ENCODE data around the gene SULF2. TPM values are rescaled to one million over a fixed set of nuclear protein-coding genes. Genes with fewer than 3 reads are reported as not detected.

The SULF2 gene
- total and polyA plus RNA-seq, 2 donors (not counting 1 experiment from before 2014, with no cell fraction given), result 1.2 to 1.7 TPM

DNA sequence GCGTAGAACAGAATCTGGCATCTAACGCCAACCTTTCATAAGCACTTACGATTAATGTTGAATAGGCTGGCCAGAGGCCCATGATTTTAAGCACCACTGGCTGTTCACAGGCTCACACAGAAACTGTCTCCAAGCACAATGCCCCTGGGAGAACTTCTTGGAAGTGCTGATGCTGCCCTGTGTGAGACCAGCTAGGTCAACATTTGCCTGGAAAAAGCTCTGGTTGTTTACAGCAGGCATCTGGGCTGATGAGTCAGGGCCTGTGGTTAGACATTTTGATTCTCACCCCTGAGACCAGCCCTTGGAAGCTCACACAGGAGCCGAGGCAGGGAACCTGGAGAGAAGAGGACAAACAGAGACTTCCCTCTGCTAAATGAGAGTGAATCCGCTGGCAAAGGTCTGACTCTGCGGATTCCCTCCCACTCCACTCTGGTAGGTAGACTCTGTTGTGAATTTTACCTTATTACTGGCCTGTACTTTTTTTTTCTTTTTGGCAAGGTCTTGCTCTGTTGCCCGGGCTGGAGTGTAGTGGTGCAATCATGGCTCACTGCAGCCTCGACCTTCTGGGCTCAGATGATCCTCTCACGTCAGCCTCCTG is 6.8 kb upstream of the SULF2 start:
- Histone ChIP-seq H3K79me2 (ENCODE audit: control insufficient read depth, insufficient read depth, low read length) (no peaks in the 10 kb centered on the region), H4K20me1 (ENCODE audit: control insufficient read depth, insufficient read depth, low read length, poor library complexity, severe bottlenecking) (no peaks in the 10 kb centered on the region), H3K4me1 (ENCODE audit: control insufficient read depth in 2 of 2, insufficient read depth in 2 of 2, low read length in 2 of 2) (no peaks in the 10 kb centered on the region), H2AFZ (ENCODE audit: insufficient read depth, low read depth, low read length, poor library complexity, severe bottlenecking) (no peak overlapping the region), H3K36me3 (replicated peaks in 1 of 2; ENCODE audit: control extremely low read depth in 1 of 2, control insufficient read depth in 1 of 2, extremely low read depth in 1 of 2, insufficient read depth in 2 of 2, low read length in 1 of 2) (no peaks in the 10 kb centered on the region), H3K27me3 (replicated peaks in 1 of 4; ENCODE audit: control extremely low read depth in 1 of 4, control insufficient read depth in 3 of 4, insufficient read depth in 4 of 4, low read length in 3 of 4) (peaks cover 0 to 7% (median 3%) of the 10 kb centered on the region in 4 experiments), H3K4me2 (replicated peaks; ENCODE audit: low read depth, low read length, poor library complexity, severe bottlenecking) (no peak overlapping the region), H3K9ac (ENCODE audit: low read length) (no peak overlapping the region), H3K9me3 (ENCODE audit: control extremely low read depth in 1 of 3, control insufficient read depth in 2 of 3, insufficient read depth in 1 of 3, low read length in 2 of 3) (no peaks in the 10 kb centered on the region), H3K4me3 (ENCODE audit: control extremely low read depth in 1 of 5, extremely low read depth in 1 of 5, insufficient read depth in 1 of 5, low read depth in 2 of 5, low read length in 4 of 5) (no peak overlapping the region), H3K27ac (ENCODE audit: low read length in 2 of 2) (no peak overlapping the region)
- Mint-ChIP-seq H3K27ac (no peak overlapping the region), H3K4me1 (no peaks in the 10 kb centered on the region), H3K9me3 (ENCODE audit: insufficient read depth) (no peaks in the 10 kb centered on the region), H3K27me3 (peaks cover 23% of the 10 kb centered on the region), H3K4me3 (no peak overlapping the region)
- TF ChIP-seq EZH2 (IDR thresholded peaks at IDR 0.05; ENCODE audit: borderline replicate concordance, insufficient read depth, low read depth, low read length, poor library complexity, severe bottlenecking), result no peak
- no peak for ATAC-seq (ENCODE audit: low read depth)
- 93% methylated on average over 6 of the region's 9 CpGs for WGBS (ENCODE audit: insufficient coverage)
- ChIA-PET POLR2A (no interaction called here), CTCF (no interaction called here)
- no peak for DNase-seq
- intact Hi-C loops (cut with micrococcal nuclease), result no loop called here

- no peak overlapping the region for H3K27ac Mint-ChIP-seq
- no peaks in the 10 kb centered on the region for H3K79me2 ChIP-seq (ENCODE audit: control insufficient read depth, insufficient read depth, low read length)
- no peaks in the 10 kb centered on the region for H3K9me3 Mint-ChIP-seq (ENCODE audit: insufficient read depth)
- H3K4me2 ChIP-seq (replicated peaks; ENCODE audit: low read depth, low read length, poor library complexity, severe bottlenecking), result no peak overlapping the region
- H4K20me1 ChIP-seq (ENCODE audit: control insufficient read depth, insufficient read depth, low read length, poor library complexity, severe bottlenecking), result no peaks in the 10 kb centered on the region
- H3K4me3 Mint-ChIP-seq, result no peak overlapping the region
- TF ChIP-seq EZH2 (IDR thresholded peaks at IDR 0.05; ENCODE audit: borderline replicate concordance, insufficient read depth, low read depth, low read length, poor library complexity, severe bottlenecking) (no peak), CTCF (IDR thresholded peaks at IDR 0.05) (no peak)
- ChIA-PET CTCF (no interaction called here), POLR2A (no interaction called here)
- H3K36me3 ChIP-seq (replicated peaks in 1 of 2; ENCODE audit: control extremely low read depth in 1 of 2, control insufficient read depth in 1 of 2, extremely low read depth in 1 of 2, insufficient read depth in 2 of 2, low read length in 1 of 2), result no peaks in the 10 kb centered on the region
- no peak overlapping the region for H2AFZ ChIP-seq (ENCODE audit: insufficient read depth, low read depth, low read length, poor library complexity, severe bottlenecking)
- no peak for ATAC-seq (ENCODE audit: low read depth)
- WGBS (ENCODE audit: insufficient coverage), result 90% methylated on average over 2 of the region's 2 CpGs
- no peak overlapping the region for H3K9ac ChIP-seq (ENCODE audit: low read length)
- intact Hi-C loops (cut with micrococcal nuclease), result no loop called here
- H3K4me1 Mint-ChIP-seq, result peaks cover 8% of the 10 kb centered on the region
- peaks cover 5 to 10% of the 10 kb centered on the region in 2 donors for H3K4me1 ChIP-seq (ENCODE audit: control insufficient read depth in 2 of 2, insufficient read depth in 2 of 2, low read length in 2 of 2)
- DNase-seq, result no peak
- no peaks in the 10 kb centered on the region for H3K9me3 ChIP-seq (ENCODE audit: control extremely low read depth in 1 of 3, control insufficient read depth in 2 of 3, insufficient read depth in 1 of 3, low read length in 2 of 3)
- no peak overlapping the region for H3K4me3 ChIP-seq (ENCODE audit: control extremely low read depth in 1 of 5, extremely low read depth in 1 of 5, insufficient read depth in 1 of 5, low read depth in 2 of 5, low read length in 4 of 5)
- H3K27me3 ChIP-seq (replicated peaks in 1 of 4; ENCODE audit: control extremely low read depth in 1 of 4, control insufficient read depth in 3 of 4, insufficient read depth in 4 of 4, low read length in 3 of 4), result peaks cover 0 to 11% (median 5%) of the 10 kb centered on the region in 4 experiments
- peaks cover 32% of the 10 kb centered on the region for H3K27me3 Mint-ChIP-seq
- no peak overlapping the region for H3K27ac ChIP-seq (ENCODE audit: low read length in 2 of 2)
These were observed 5.9 kb upstream of the SULF2 start for GRCh38 chr20:47791084-47791599.
